Activated CD8-positive, alpha-beta memory T cell treated with anti-CD3 and anti-CD28 coated beads for 36 hours (primary cell): ENCODE data around the gene SPNS2. TPM values are rescaled to one million over a fixed set of nuclear protein-coding genes. Genes with fewer than 3 reads are reported as not detected.

ENCODE experiments used
- CTCF ChIA-PET: fragments of 350-600 bp; sonication (Branson Sonifier 250); formaldehyde crosslinking; loops from one replicate; lab custom pipeline; 2021; ENCODE audit warnings: antibody characterized with exemption; lab: Charles Lee
- POLR2A ChIA-PET: fragments of 350-600 bp; sonication (Branson Sonifier 250); formaldehyde crosslinking; loops from one replicate; lab custom pipeline; 2021; ENCODE audit warnings: antibody characterized with exemption; lab: Charles Lee
- total RNA-seq, 2 experiments: library from RNA; stranded (reverse); gene quantifications; one replicate each; pipeline ENCODE4 v1.2.3, GENCODE V29; 2021

Gene SPNS2
- total RNA-seq, 2 experiments from 2014 or later, result 0.42 to 0.61 TPM

- ChIA-PET POLR2A (no interaction called here), CTCF (interaction anchor here (0.9 kb wide), 1 partner anchor 41 kb away, joined by 3 read pairs; no protein-coding TSS in a partner anchor)
Observed at GRCh38 chr17:4512156-4513112, 13.8 kb downstream of the SPNS2 start.

GRCh38 chr17:4513113-4514032 is 14.7 kb downstream of the SPNS2 start:
- ChIA-PET CTCF (no interaction called here), POLR2A (no interaction called here)

GRCh38 chr17:4514206-4514605 is 15.5 kb downstream of the SPNS2 start:
- ChIA-PET CTCF (no interaction called here), POLR2A (no interaction called here)

GRCh38 chr17:4514779-4515178 is 16.1 kb downstream of the SPNS2 start:
- ChIA-PET CTCF (no interaction called here), POLR2A (no interaction called here)

- CTCF ChIA-PET, result no interaction called here
- POLR2A ChIA-PET, result no interaction called here
Observed at GRCh38 chr17:4515501-4515900, 16.8 kb downstream of the SPNS2 start.

- ChIA-PET CTCF (interaction anchor here (0.6 kb wide), 1 partner anchor 93 kb away, joined by 3 read pairs; no protein-coding TSS in a partner anchor), POLR2A (interaction anchor here (0.6 kb wide), 1 partner anchor 23 kb away, joined by 3 read pairs; no protein-coding TSS in a partner anchor)
Observed at GRCh38 chr17:4516735-4517134, 18.1 kb downstream of the SPNS2 start.

- ChIA-PET POLR2A (interaction anchor here (0.7 kb wide), 1 partner anchor 20 kb away, joined by 3 read pairs; no protein-coding TSS in a partner anchor), CTCF (no interaction called here)
Observed at GRCh38 chr17:4518901-4519300, 20.2 kb downstream of the SPNS2 start.

GRCh38 chr17:4519361-4519788 is 20.7 kb downstream of the SPNS2 start:
- ChIA-PET POLR2A (interaction anchor here (0.7 kb wide), 1 partner anchor 20 kb away, joined by 3 read pairs; no protein-coding TSS in a partner anchor), CTCF (no interaction called here)

GRCh38 chr17:4520060-4520893 is 21.6 kb downstream of the SPNS2 start:
- ChIA-PET POLR2A (no interaction called here), CTCF (interaction anchor here (0.5 kb wide), 1 partner anchor 97 kb away, joined by 3 read pairs; no protein-coding TSS in a partner anchor)

- POLR2A ChIA-PET, result no interaction called here
- CTCF ChIA-PET, result no interaction called here
Observed at GRCh38 chr17:4520894-4521600, 22.4 kb downstream of the SPNS2 start.

GRCh38 chr17:4522661-4523060 is 24.0 kb downstream of the SPNS2 start:
- POLR2A ChIA-PET, result no interaction called here
- CTCF ChIA-PET, result no interaction called here

GRCh38 chr17:4523946-4524345 is 25.3 kb downstream of the SPNS2 start:
- ChIA-PET POLR2A (no interaction called here), CTCF (no interaction called here)

- POLR2A ChIA-PET, result no interaction called here
Observed at GRCh38 chr17:4525691-4526397, 27.2 kb downstream of the SPNS2 start.

GRCh38 chr17:4527134-4527533 is 28.5 kb downstream of the SPNS2 start:
- CTCF ChIA-PET, result interaction anchor here (1.3 kb wide), 1 partner anchor 17 kb away, joined by 3 read pairs; no protein-coding TSS in a partner anchor
- POLR2A ChIA-PET, result no interaction called here

More at GRCh38 chr17:4525691-4526397, 27.2 kb downstream of the SPNS2 start:
- CTCF ChIA-PET, result no interaction called here

GRCh38 chr17:4527566-4528125 is 29.0 kb downstream of the SPNS2 start:
- ChIA-PET POLR2A (interaction anchor here (0.7 kb wide), 1 partner anchor 12 kb away, joined by 3 read pairs; no protein-coding TSS in a partner anchor), CTCF (interaction anchor here (1.3 kb wide), 1 partner anchor 17 kb away, joined by 3 read pairs; no protein-coding TSS in a partner anchor)

GRCh38 chr17:4529533-4530152 is 31.0 kb downstream of the SPNS2 start:
- ChIA-PET CTCF (interaction anchor here (0.5 kb wide), 1 partner anchor 530 kb away, joined by 5 read pairs; no protein-coding TSS in a partner anchor), POLR2A (no interaction called here)
